NCI-H1694 treated with DMSO at 0.1 percent for 48 hours (cell line): ENCODE results near the gene ONECUT1.

ENCODE experiments used
- DNase-seq: peaks from one replicate; lab custom pipeline; 2025; lab: John Stamatoyannopoulos, UW

The ONECUT1 gene

DNA sequence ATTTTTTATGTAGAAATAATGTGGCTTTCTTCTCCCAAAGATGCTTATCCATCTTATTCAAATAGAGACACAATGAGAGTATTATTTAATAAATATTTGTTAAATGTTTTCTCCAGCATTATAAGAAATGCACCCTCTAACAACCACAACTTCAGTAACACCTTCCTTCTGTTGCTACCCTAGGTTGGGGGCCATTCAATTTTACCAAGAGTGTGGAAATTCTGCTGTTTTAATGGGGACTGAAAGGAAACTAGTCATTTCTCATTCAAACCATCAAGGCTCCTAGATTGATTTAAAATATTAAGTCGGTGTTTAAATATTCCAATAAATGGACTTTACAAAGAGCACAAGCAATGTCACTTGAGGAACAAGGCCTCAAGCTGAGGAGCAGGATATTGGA lies 7.6 kb downstream of the ONECUT1 start:
- DNase-seq: no peak

DNA sequence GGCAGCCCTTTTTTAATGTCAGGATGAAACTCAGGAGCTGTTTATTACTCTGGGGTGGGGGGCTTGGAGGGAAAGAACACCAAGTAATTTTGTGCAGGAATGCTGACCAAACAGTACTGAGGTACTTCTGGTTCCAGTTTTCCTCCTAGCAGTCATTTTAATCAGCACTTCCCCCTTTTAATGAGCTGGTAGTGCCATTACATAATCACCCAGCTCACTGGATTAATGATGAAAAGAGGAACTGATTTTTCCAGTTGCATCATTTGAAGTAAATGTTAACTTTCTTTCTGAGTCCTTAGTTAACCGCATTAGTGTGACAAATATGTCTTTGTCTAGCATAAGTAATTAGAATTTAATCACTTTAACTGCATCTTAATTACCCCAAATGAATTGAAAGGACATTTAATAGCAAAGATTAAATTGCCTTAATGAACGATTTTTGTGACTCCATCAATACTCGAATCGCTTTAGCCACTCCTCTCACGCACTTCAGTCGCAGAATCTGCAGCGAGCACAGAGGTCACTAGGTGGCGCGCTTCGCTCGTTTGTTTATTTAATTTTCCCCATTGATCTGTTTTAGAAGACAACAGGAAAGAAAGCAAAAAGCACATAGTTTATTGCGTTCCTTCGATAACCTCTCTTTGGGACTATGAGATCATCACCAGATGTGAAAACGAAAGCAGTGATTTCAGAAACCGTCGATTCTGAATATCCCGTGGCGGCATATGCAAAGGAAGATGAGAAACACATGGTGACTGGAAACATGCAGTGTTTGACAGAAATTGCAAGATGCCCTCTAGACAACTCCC lies 9.8 kb downstream of the ONECUT1 start:
- DNase-seq: peak; percentile 41

DNA sequence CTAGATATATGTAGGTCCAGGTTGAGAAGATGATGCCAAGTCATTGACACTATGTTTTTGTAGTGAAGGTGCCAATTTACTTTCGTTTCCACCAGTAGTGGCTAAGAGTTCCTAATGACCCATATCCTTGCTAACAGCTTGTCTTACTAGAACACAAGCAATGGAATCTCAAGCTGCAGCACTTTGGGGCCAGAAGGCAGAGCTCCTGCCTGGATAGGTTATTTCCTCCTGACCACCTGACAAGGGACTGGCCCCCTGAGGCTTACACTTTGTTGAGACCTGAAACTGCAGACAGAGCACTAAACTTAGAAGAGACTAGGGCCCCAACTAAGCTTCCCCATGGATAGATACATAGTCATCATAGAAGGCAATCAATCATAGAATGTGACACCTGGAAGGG lies 11.7 kb downstream of the ONECUT1 start:
- no peak for DNase-seq

DNA sequence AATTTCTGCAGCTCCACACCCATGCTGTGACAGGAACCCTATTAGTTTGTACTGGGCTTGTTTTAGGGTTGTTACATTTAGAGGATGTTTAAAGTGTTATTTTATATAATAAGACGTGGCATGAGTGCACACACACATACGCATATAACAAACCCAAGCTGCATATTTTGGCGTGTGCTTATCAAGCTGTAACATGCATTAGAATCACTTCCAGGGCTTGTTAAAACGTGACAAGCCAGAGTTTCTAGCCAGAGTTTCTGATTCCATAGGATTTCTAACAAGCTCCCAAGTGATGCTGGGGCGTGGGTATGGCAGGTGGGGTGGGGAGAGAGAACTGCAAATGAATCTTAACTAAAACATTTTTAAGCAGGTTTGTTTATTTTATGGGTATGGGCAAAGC lies 17.4 kb downstream of the ONECUT1 start:
- DNase-seq: no peak

DNA sequence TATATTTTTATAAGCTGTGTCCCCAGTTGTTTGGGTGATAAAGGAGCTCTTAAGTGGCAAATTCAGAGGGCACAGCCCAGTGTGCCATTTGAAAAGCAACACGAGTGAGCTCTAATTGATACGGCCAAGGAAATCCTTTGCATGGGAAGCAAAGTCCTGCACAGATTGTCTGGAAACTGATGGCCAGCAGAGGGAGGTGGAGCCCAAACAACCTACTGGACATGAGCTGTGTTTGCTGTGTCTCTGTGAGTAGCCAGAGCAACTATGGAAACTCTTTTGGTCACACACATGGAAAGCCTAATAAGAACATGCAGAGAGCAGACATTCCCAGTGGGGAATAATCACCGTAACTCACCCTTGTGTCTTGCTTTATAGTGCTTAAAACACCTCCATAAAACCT lies 24.4 kb downstream of the ONECUT1 start:
- DNase-seq: no peak

DNA sequence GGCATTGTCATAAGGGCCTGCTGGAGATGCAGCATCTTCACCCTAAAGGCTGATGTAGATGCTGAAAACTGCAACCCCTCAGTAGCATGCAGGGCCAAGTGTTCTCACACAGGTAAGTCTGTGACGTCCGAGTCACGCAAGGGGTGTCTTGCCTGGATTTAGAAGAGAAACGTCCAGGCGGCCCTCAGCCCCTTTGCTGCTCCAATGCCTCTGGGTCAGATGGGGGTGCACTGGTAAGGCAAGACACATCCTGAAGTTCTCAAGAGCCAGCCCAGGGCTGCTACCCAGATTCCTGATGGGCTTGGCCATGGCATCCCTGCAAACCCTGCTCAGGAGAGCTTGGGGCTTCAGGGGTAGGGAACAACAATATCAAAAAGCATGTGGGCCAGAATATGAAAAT lies 25.4 kb downstream of the ONECUT1 start:
- no peak for DNase-seq

DNA sequence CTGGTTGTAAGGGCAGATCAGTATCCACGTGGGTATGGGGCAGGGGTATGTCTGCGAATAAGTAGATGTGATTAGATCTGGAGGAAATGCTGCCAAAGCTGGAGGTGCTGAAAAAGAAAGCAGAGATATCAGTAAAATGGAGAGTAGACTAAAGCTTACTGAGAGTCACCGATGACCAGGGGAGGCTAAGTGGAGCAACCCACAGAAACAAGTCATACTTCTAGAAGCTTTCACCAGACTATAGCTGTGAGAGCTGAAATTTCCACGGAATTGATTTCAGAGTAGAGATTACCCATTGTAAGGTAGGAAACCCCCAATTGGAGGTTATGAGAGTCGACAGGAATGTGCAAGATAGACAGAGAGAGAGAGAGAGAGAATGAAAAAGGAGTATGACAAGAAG lies 27.5 kb downstream of the ONECUT1 start:
- DNase-seq: no peak

DNA sequence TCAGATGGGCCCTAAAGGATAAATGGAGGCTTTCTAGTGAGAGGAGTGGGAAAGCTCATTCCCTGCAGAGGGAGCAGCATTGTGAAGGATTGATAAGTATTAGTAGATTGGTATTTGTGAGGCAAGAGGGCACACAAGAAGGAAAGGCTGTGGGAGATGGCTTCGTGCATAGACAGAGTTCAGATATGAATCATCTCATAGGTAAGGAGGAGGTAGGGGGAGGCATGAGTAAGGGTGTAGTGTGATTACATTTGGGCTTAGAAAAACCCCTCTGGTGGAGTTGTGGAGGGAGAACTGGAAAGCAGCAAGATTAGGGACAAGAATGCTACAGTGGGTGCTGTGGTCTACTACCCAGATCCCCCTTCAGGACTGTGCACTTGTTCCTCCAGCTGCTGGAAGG lies 29.6 kb downstream of the ONECUT1 start:
- no peak for DNase-seq

DNA sequence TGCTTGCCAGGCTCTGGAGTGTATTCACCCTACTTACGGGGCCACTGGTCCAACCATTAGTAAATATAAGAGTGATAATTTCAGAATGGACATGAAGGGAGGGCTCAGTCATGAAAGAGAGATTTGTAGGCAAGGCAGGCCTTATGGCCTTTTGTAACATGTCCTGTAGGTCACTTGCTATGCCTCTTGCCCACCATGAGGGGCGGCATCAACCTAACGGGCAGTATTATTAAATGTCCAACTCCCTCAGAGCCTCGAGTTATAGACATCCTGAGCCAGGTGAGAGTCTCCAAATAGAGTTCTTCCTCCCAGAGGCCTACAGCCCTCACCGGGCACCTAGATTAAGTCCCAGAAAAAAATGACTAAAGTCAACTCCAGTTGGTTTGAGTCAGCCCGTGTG lies 30.2 kb downstream of the ONECUT1 start:
- DNase-seq: no peak

DNA sequence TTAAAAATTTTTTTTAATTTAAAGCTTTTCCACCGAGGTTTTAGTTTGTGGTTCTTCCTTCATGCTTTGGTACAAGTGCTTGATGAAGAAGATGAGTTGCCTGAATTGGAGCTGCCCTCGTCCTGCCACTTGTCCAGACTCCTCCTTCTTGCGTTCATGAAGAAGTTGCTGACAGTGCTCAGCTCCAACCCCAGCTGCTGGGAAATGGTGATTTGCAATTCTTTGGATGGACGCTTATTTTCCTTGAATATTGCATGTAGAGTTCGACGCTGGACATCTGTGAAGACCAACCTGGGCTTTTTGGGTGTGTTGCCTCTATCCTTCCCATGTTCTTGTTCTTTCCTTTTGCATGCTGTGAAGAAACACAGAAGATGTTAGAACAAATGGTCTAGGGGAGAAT lies 32.6 kb downstream of the ONECUT1 start:
- DNase-seq: no peak

DNA sequence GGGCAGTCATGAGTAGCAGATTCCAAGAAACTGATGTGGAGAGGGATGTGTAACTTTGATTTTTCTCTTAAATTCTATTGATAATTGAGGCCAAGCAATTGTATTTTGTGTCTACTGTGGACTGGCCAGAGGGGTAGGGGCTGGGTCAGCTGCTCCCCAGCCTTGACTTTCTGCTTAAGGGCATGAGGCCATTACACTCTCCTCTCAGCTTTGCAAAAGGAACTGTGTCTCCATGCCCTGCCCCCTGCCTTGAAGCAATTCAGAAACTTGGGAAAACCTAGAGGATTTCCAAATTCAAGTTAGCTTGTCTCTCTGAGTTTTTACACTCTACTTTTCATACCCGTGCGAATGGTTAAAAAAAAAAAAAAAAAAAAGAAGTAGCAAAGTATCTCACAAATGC lies 38.6 kb downstream of the ONECUT1 start:
- DNase-seq: no peak

DNA sequence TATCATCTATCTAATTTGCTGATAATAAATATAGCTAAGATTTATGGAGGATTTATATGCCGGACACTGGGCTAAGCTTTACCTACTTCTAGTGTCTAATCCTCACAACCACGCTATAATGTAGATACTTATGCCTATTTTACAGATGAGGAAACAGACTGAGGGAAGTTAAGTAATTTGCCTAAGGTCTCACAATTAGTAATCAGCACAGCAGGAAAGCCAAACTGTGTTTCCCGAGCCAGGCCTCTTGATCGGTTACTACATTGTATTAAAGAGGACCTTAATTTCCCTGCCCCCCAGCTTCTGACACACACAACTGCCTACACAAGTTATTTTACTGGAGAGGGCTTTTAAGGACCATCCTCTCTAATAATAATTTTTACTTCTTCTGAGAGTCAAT lies 40.9 kb downstream of the ONECUT1 start:
- DNase-seq: no peak

DNA sequence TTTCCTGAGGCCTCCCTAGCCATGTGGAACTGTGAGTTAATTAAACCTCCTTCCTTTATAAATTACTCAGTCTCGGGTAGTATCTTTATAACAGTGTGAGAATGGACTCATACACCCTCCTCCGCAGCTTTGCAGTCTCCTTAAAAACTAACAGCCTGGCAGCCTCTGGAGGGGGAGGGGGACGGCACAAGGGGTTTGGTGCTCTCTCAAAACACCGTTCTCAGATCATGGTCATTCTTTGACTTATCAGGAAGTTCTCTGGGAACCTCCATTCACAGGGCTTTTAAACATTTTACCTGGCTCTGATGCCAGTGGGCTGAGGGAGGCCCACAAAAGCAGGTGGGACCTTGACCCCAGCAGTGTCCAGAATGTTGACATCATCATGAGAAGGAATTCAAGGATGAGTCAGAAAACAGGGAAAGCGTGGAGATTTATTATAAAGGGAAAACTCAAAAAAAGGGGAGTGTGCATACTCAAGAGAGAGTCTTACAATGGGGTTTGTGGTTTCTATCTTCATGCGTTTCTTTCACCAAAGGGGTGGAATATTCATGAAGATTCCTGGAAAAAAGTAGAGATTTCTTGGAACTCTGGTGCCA lies 43.9 kb downstream of the ONECUT1 start:
- no peak for DNase-seq

DNA sequence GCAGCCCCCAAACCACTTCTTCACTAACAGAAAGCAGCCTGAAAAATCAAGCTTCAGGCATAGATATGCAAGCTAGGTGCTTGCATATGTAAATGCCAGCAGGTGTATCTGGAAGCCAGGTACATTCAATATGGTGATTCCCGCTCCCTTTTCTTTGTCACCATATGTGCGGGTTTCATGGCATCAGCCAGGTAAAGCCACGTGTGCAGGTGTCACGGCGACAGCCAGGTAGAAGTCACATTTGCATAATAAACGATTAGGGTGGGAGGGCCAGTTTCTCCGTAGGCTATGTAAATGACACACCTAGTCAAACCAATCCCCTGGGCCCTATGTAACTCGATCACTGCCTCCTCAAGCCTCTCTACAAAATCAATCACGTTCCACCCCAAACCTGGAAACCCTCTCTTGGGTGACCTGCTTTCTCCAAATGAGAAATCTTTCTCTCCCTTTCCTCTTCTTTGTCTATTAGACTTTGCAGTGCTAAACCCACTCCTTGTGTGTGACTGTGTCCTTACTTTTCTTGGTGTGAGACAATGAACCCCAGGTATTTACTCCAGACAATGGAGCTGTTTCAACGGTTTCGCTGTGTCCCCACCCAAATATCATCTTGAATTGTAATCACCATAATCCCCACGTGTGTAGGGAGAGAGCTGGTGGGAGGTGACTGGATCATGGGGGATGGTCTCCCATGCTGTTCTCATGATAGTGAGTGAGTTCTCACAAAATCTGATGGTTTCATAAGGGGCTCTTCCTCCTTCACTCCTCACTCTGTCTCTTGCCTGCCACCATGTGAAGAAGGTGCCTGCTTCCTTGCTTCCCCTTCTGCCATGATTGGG lies 44.6 kb downstream of the ONECUT1 start:
- DNase-seq: no peak

DNA sequence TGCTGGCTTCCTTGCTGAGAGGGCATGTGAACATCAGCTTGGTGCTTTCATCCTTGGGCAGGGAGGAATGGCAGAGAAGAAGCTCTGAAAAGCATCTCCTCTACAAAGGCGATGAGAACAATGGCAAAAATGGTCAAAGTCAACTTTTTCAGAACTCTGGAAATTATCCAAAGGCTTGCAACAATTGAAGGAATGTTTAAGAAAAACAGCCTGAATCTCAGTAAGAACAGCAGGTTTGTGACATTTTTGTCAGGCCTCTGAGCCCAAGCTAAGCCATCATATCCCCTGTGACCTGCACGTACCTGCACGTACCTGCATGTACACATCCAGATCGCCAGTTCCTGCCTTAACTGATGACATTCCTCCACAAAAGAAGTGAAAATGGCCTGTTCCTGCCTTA lies 51.8 kb downstream of the ONECUT1 start:
- no peak for DNase-seq

DNA sequence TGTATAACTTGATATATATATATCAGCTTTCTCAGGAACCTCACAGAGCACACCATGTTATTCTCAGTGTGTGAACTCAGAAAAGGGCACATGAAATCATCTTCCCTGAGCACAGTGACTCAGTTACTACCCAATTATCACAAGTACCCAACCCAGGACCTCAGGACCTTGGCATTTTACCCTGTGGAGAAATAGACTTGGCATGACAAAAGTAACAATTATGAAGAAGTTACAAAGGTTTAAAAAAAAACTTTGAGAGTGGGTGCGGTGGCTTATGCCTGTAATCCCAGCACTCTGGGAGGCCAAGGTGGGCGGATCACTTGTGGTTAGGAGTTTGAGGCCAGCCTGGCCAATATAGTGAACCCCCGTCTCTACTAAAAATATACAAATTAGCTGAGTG lies 52.4 kb downstream of the ONECUT1 start:
- DNase-seq: no peak

DNA sequence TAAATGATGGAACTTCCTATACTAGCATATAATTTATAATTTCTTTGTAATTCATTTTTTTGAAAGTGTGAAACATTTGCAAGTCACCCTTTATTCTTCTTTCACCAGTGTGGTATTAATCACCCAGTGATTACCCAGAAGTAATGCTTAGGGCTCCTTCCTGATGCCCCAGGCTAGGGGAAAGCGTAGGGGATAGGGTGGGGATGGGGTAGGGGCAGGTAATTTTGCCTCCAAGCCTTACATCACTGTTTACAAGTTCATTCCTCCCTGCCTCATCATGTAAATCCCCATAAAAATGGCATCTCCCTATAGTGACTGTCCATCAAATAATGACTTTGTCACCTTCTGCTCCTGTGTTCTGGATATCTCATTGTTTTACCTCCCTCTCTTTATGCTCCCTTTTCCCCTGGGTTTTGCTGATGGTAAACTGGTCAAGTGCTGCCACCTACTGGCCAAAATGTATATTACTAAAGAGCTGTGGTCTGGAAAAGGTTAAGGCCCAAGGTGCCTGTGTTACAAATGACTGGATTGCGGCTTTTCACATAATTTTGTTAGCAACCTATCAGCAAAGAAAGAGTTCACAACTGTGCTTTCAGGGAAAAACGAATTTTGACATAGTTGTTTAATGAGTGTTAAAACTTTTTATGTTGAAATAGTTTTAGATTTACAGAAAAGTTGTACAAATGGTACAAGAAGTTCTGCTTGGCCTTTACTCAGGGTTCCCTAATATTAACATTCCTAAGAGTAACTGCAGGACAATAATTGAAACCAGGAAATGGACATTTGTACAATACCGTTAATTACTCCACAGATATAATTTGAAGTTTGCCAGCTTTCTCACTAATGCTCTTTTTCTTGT lies 54.7 kb downstream of the ONECUT1 start:
- peak; percentile 65 for DNase-seq

DNA sequence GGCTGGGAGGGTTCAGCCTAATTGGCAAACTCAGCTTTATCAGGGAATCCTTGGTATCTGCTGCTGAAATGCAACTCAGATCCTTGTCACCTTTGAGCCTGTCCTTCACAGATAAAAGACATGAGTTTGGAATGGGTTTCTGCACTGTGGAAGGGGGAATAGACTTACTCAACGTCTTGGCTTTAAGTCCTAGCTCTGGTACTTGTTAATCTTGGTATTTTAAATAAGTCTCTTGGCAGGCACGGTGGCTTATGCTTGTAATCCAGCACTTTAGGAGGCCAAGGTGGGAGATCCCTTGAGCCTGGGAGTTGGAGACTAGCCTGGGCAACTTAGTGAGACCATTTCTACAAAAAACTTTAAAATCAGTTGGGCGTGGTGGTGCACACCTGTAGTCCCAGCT lies 55.8 kb downstream of the ONECUT1 start:
- DNase-seq: no peak

DNA sequence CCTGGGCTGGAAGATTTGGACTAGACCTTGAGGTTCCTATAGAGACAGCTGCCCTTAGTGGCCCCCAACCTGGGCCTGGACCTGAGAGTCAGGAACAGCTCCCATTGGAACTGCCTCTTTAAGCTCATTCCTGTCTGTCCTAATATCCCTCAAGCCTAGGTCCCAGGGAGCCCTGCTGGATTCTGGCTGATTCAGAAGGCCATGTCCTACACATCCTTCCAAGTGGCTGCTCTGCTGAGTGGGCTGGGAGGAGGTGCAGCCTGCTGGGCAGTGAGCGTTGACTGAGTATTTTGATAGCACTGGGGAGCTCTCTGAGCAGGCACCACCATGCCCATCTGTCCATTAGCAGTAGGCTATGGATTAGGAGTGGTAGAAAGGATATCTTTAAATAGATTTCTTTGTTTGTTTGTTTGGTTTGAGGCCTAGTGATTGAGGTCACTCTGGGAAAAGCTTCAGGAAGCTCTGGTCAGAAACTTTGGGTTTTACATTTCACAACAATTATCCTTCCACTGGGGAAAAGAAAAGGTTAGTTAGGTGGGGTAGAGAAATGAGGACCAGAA lies 56.4 kb downstream of the ONECUT1 start:
- DNase-seq: no peak

DNA sequence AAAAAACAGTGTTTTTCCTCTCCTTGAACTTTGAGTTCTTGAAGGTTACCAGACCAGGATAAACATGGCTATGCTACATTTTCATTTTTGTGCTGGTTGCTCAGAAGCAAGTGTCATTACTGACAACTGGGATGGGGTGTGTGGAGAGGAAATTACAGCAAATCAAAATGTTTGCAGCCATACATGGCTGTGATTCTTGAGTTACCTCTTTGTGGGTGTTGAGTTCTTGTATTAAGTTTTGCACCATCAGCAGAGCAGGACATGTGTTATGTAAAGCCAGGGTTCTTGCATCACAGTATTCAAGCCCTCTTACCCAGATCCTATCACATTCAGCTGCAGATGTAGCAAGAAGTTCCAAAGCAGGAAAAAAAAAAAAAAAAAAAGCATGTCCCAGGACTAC lies 57.0 kb downstream of the ONECUT1 start:
- DNase-seq: no peak

DNA sequence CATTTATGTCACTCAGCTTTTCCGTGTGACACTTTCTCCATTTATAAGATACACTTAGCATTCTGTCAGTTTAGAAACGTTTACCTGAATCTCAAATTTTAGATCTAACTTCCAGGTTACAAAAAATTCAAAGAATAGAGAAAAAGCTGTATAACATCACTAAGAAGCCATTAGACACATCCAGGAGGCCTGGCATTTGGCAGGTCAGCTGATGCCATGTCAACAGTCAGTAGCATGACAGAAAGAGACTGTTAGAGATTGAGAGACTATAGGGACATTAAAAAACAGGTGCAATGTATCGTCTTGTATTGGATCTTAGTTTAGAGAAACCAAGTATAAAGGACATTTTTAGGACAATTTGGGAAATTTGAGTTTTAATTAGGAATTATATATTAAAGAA lies 57.6 kb downstream of the ONECUT1 start:
- no peak for DNase-seq
